Stimulated activated CD4-positive, alpha-beta T cell treated with anti-CD3 and anti-CD28 coated beads, TNF-alpha, amount 100 ng/mL, for 1 hour (primary cell): ENCODE data around the gene RXFP2.

Source experiments
- DNase-seq, 3 donors: peaks; one replicate each; pipeline ENCODE4 v3.0.0-alpha.2; 2020; ENCODE audit warnings: low read depth in 3 of 3, low spot score in 1 of 3

The RXFP2 gene

GRCh38 chr13:31767175-31767900 lies 28.0 kb downstream of the RXFP2 start:
- no peak for DNase-seq

GRCh38 chr13:31768351-31768750 lies 29.0 kb downstream of the RXFP2 start:
- DNase-seq: no peak

GRCh38 chr13:31769575-31769974 lies 30.2 kb downstream of the RXFP2 start:
- DNase-seq: no peak

- DNase-seq: no peak
Measured at GRCh38 chr13:31772231-31772630, 32.9 kb downstream of the RXFP2 start.

- DNase-seq: no peak
Measured at GRCh38 chr13:31773538-31773937, 34.2 kb downstream of the RXFP2 start.

- no peak for DNase-seq
Measured at GRCh38 chr13:31774186-31774750, 34.9 kb downstream of the RXFP2 start.

- DNase-seq: no peak
Measured at GRCh38 chr13:31775148-31775547, 35.8 kb downstream of the RXFP2 start.

GRCh38 chr13:31775686-31776085 lies 36.4 kb downstream of the RXFP2 start:
- no peak for DNase-seq

- no peak for DNase-seq
Measured at GRCh38 chr13:31781064-31781463, 41.7 kb downstream of the RXFP2 start.

GRCh38 chr13:31786011-31786410 lies 46.7 kb downstream of the RXFP2 start:
- DNase-seq: no peak

GRCh38 chr13:31790992-31791391 lies 51.7 kb downstream of the RXFP2 start:
- no peak for DNase-seq

GRCh38 chr13:31793246-31793645 lies 53.9 kb downstream of the RXFP2 start:
- no peak for DNase-seq

GRCh38 chr13:31794452-31794851 lies 55.1 kb downstream of the RXFP2 start:
- no peak for DNase-seq

GRCh38 chr13:31797154-31797775 lies 57.9 kb downstream of the RXFP2 start:
- no peak for DNase-seq

- DNase-seq: no peak
Measured at GRCh38 chr13:31798189-31798588, 58.9 kb downstream of the RXFP2 start.

GRCh38 chr13:31801088-31801487 lies 61.8 kb downstream of the RXFP2 start:
- DNase-seq: no peak

GRCh38 chr13:31803311-31803710 lies 64.0 kb downstream of the RXFP2 start:
- no peak for DNase-seq

- DNase-seq: no peak
Measured at GRCh38 chr13:31805841-31806240, 66.5 kb downstream of the RXFP2 start.

GRCh38 chr13:31807090-31807541 lies 67.8 kb downstream of the RXFP2 start:
- no peak for DNase-seq

GRCh38 chr13:31814536-31814935 lies 75.2 kb downstream of the RXFP2 start:
- no peak for DNase-seq

- DNase-seq: no peak
Measured at GRCh38 chr13:31815361-31816144, 76.2 kb downstream of the RXFP2 start.

- no peak for DNase-seq
Measured at GRCh38 chr13:31818236-31818635, 78.9 kb downstream of the RXFP2 start.
